Activated T-cell treated with anti-CD3 and anti-CD28 coated beads, Interleukin-2, amount 50 U/mL, for 72 hours (primary cell): ENCODE results near the gene MRPL16. TPM values are rescaled to one million over a fixed set of nuclear protein-coding genes. Genes with fewer than 3 reads are reported as not detected.
A peak's percentile ranks its signal among the peaks of the same experiment; 100 is the strongest.
"Not testable (repeated sequence)": the region's sequence is repeated elsewhere in the genome, so short reads cannot be mapped to it uniquely, and the experiment has no call there.

Experiments used
- ATAC-seq, 2 donors: fragments of 150-1000 bp; cut with Tn5 transposase; replicated peaks in 1 of 2; 2 replicates each; pipeline ENCODE4 v1.10.0; 2021; ENCODE audit warnings: moderate library complexity in 2 of 2, mild to moderate bottlenecking in 1 of 2
- DNase-seq, 2 donors: peaks; one replicate each; pipeline ENCODE4 v3.0.0; 2021 to 2022; ENCODE audit warnings: mixed read lengths in 1 of 2
- H3K27ac Mint-ChIP-seq: one replicate; pipeline ENCODE4 v1.8.0; 2022; ENCODE audit warnings: mild to moderate bottlenecking, moderate library complexity, mixed read lengths
- H3K27me3 Mint-ChIP-seq: one replicate; pipeline ENCODE4 v1.8.0; 2022; ENCODE audit warnings: low read depth, mixed read lengths
- H3K36me3 Mint-ChIP-seq, 2 donors: one replicate each; pipeline ENCODE4 v1.8.0; 2022; ENCODE audit warnings: mixed read lengths in 2 of 2, mild to moderate bottlenecking in 1 of 2; ENCODE audit not compliant: insufficient read depth in 2 of 2
- H3K4me1 Mint-ChIP-seq: one replicate; pipeline ENCODE4 v1.8.0; 2022; ENCODE audit warnings: low read depth, mixed read lengths
- H3K4me3 Mint-ChIP-seq, 2 donors: one replicate each; pipeline ENCODE4 v1.8.0; 2022; ENCODE audit warnings: mild to moderate bottlenecking in 2 of 2, mixed read lengths in 2 of 2, moderate library complexity in 2 of 2
- H3K9me3 Mint-ChIP-seq, 2 donors: one replicate each; pipeline ENCODE4 v1.8.0; 2022; ENCODE audit warnings: mixed read lengths in 2 of 2
- total RNA-seq, 2 donors: library from RNA; stranded (reverse); gene quantifications; one replicate each; pipeline ENCODE4 v1.2.3, GENCODE V29; 2022

MRPL16 gene
- total RNA-seq, 2 donors from 2014 or later: 53.8 to 58.0 TPM

DNA sequence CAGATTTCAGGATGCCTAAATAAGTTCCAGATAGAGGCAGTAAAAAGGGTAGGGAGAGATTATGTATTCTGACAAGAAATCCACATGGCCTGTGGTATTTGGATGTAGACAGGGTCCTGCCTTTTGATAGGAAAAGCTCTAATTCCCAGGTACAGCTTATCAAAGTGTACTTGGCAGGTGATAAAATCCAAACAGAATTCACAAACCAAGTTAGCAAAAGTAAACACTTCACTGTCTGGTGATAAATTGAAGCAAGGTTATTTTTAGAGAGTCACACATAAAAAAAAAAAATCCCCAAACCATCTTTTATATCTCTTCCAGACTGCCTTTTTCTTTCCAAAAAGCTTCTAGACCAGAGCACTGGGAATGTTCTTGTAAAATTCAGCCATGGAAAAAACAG is 29.0 kb upstream of the MRPL16 start:
- H3K9me3 Mint-ChIP-seq: no peaks in the 10 kb centered on the region
- no peak overlapping the region for H3K4me3 Mint-ChIP-seq
- peaks cover 8% of the 10 kb centered on the region for H3K27me3 Mint-ChIP-seq
- DNase-seq: no peak
- H3K36me3 Mint-ChIP-seq: no peaks in the 10 kb centered on the region
- no peaks in the 10 kb centered on the region for H3K4me1 Mint-ChIP-seq
- ATAC-seq: no peak
- no peak overlapping the region for H3K27ac Mint-ChIP-seq

DNA sequence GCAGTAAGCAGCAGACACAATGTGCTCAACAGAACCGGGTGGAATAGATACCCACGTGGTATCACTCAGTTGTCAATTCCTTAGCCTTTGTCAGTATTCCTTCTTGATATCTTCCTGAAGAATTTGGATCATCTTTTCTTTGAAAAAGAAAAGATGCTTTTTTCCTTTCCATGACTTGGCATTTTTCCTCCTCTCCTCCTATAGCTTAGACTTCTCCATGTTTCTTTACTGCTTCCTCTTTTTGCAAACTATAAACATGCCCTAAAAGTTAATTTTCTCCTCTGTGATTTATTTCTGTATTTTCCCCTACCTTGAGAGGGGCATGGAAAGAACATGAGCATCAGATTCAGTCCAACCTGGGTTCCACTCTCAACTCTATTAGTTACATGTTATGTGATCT is 23.0 kb upstream of the MRPL16 start:
- Mint-ChIP-seq H3K4me3 (no peak overlapping the region), H3K27me3 (peaks cover 8% of the 10 kb centered on the region), H3K4me1 (peaks cover 7% of the 10 kb centered on the region), H3K36me3 (no peaks in the 10 kb centered on the region), H3K9me3 (no peaks in the 10 kb centered on the region), H3K27ac (no peak overlapping the region)
- ATAC-seq (no peak), DNase-seq (no peak)

DNA sequence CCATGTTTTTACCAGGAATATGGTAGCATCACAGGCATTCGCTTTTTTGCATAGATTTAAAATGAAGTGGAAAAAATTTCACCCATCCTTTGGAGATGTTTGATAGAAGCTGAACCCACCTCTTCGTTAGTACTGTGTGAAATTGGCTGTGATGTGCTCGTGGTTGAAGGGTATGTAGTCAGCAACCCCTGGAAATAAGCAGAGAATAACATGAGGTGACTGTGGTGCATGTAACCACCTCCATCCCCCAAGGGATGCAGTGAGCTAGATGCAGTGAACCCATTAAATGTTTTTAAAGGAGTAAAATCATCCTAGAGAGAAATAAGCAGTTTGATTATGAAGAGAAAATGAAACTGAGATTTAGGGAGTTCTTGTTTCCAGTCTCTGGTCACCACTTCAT is 18.8 kb upstream of the MRPL16 start:
- ATAC-seq: no peak
- Mint-ChIP-seq H3K4me3 (peak overlapping the region in 1 of 2 donors; percentile 19), H3K27me3 (no peaks in the 10 kb centered on the region), H3K4me1 (peaks cover 7% of the 10 kb centered on the region), H3K36me3 (no peaks in the 10 kb centered on the region), H3K27ac (no peak overlapping the region), H3K9me3 (no peaks in the 10 kb centered on the region)
- DNase-seq: no peak

DNA sequence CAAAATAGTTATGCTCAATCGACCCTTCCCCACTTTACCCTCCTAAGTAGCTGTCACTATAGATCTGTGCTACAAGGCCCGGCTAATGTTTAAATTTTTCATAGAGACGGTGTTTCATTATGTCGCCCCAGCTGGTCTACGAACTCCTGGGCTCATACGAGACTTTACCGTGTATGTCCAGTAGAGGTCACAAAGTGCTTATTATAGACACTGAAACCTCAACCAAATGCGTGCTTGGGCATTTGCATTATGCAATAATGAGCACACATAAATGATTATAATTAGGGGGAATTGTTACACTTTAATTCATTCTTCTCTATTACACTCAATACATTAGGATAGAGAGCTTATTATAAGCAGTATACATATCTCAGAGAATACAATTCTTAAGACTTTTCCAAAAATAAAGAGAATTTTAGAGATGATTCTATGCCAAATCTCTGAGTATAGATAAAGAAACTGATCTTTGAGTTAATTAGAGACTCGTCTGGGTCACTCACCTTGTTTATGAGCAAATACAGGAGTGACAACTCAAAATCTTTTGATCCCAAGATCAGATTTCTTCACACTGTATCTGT is 12.5 kb upstream of the MRPL16 start:
- H3K4me1 Mint-ChIP-seq: peaks cover 5% of the 10 kb centered on the region
- DNase-seq (peak; percentile 23 to 27), ATAC-seq (peak; percentile 75 to 78)
- no peaks in the 10 kb centered on the region for H3K9me3 Mint-ChIP-seq
- no peak overlapping the region for H3K4me3 Mint-ChIP-seq
- H3K36me3 Mint-ChIP-seq: no peaks in the 10 kb centered on the region
- no peak overlapping the region for H3K27ac Mint-ChIP-seq
- H3K27me3 Mint-ChIP-seq: no peaks in the 10 kb centered on the region

DNA sequence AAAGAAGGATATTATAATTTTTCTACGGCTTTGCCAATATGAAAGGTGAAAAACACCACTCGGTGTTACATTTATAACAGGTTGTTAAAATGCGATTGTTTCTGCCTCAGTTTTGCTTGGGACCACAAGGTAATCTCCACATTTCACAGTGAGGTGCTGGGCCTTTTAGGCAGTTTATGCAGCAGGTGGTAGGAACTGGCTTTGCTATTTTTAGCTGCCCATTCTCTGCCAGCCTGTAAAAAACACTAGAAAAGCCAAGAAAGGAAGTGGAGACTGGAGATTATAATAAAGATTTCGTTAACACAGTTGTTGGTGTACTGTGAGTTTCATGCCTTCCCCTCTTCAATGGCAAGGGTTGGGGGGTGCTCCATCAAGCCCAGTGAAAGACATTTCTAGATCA is 8.0 kb upstream of the MRPL16 start:
- H3K4me3 Mint-ChIP-seq: no peak overlapping the region
- no peaks in the 10 kb centered on the region for H3K9me3 Mint-ChIP-seq
- no peak overlapping the region for H3K27ac Mint-ChIP-seq
- DNase-seq (no peak), ATAC-seq (no peak)
- H3K27me3 Mint-ChIP-seq: no peaks in the 10 kb centered on the region
- H3K4me1 Mint-ChIP-seq: peaks cover 13% of the 10 kb centered on the region
- no peaks in the 10 kb centered on the region for H3K36me3 Mint-ChIP-seq

DNA sequence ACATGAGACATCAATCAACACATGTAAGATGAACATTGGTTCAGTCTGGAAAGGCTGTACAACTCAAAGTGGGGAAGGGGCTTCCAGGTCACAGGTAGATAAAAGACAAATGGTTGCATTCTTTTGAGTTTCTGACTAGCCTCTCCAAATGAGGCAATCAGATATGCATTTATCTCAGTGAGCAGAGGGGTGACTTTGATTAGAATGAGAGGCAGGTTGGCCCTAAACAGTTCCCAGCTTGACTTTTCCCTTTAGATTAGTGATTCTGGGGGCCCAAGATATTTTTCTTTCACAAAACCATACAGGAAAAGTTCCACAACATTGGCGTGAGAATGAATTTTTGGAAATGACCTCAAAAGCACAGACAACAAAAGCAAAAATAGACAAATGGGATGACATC is 5.9 kb upstream of the MRPL16 start:
- not testable (repeated sequence) for H3K4me3 Mint-ChIP-seq, H3K36me3 Mint-ChIP-seq, ATAC-seq, H3K9me3 Mint-ChIP-seq, H3K27ac Mint-ChIP-seq, DNase-seq, H3K27me3 Mint-ChIP-seq
- peaks cover 10% of the 10 kb centered on the region for H3K4me1 Mint-ChIP-seq

DNA sequence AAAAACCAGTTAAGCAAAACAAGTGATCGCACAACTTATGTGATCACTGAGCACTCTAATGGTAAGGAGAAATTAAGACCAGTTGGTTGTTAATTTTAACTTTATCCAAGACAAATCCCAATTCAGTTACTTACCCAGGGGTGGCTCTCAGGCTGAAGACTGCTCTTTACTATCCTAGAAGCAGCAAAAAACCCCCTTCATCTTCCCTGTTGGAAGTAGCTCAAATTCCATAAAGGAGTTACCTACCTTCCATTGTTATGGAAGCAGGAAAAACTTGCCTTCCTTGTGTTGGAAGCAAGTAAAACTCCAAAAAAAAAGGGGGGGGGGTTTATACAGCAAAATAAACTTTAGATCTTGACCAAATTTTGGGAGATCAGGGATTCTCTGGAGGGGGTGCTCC is 5.2 kb upstream of the MRPL16 start:
- Mint-ChIP-seq H3K4me1 (peaks cover 17% of the 10 kb centered on the region), H3K27me3 (no peaks in the 10 kb centered on the region), H3K27ac (no peak overlapping the region), H3K4me3 (no peak overlapping the region), H3K9me3 (peaks cover 0 to 3% of the 10 kb centered on the region in 2 donors), H3K36me3 (peaks cover 2 to 4% of the 10 kb centered on the region in 2 donors)
- DNase-seq (no peak), ATAC-seq (no peak)

DNA sequence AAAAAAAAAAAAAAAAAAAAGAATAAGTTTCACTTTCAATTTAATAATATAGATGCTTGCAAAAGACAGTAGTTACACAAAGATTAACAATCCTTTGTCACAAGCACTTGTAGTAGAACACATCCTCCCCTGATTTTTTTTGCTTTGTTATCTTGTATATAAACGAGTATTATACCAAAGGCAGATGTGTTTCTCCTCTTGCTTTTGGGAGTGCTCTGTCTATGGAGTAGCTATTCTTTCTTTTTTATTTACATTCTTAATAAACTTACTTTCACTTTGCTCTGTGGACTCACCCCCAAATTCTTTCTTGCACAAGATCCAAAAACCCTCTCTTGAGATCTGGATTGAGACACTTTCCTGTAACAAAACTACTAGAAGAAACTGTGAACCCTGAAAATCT is 3.4 kb upstream of the MRPL16 start:
- peak overlapping the region; percentile 39 for H3K27ac Mint-ChIP-seq

DNA sequence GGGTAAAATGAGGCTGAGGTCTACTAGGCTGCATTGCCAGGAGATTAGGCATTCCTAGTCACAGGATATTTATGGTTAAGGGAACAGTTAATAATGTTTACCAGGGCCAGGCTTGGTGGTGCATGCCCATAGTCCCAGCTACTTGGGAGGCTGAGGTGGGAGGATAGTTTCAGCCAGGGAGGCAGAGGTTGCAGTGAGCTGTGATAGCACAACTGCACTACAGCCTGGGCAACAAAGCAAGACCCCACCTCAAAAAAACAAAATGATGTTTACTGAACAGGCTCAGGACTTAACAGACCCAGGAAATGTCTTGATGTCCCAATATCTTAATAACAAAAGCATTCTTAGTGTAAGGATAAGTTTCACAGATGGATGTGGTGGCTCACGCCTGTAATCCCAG is 2.8 kb upstream of the MRPL16 start:
- Mint-ChIP-seq H3K27me3 (no peaks in the 10 kb centered on the region), H3K9me3 (peaks cover 0 to 3% of the 10 kb centered on the region in 2 donors), H3K27ac (no peak overlapping the region), H3K36me3 (peaks cover 2 to 5% of the 10 kb centered on the region in 2 donors), H3K4me3 (no peak overlapping the region), H3K4me1 (peaks cover 32% of the 10 kb centered on the region)
- ATAC-seq: no peak
- DNase-seq: no peak

More for the DNA sequence above, 3.4 kb upstream of the MRPL16 start:
- no peak for ATAC-seq
- H3K4me1 Mint-ChIP-seq: peaks cover 26% of the 10 kb centered on the region
- H3K36me3 Mint-ChIP-seq: peaks cover 2 to 5% of the 10 kb centered on the region in 2 donors
- H3K4me3 Mint-ChIP-seq: peak overlapping the region; percentile 4 to 62
- peaks cover 0 to 3% of the 10 kb centered on the region in 2 donors for H3K9me3 Mint-ChIP-seq
- DNase-seq: no peak
- H3K27me3 Mint-ChIP-seq: no peaks in the 10 kb centered on the region

DNA sequence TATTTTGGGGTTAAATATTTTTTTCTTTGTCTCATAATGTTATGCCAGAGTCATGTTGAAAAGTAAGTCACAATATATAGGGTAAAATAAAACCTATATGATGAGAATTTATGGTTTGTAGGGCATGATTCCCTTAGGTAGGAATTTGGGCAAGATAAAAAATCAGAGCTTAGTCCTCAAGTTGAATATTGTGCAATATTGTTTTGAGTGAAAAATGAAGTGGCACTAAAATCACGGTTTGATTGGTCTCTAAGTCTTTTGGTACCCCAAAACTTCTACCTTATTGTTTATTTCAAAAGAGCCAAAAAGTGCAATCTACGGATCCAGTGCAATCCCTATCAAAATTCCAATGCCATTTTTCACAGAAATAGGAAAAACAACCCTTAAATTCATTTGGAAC is 1.6 kb upstream of the MRPL16 start:
- no peak for ATAC-seq
- Mint-ChIP-seq H3K36me3 (peaks cover 2 to 5% of the 10 kb centered on the region in 2 donors), H3K27me3 (no peaks in the 10 kb centered on the region), H3K27ac (no peak overlapping the region), H3K4me3 (no peak overlapping the region), H3K9me3 (peaks cover 0 to 3% of the 10 kb centered on the region in 2 donors), H3K4me1 (peaks cover 34% of the 10 kb centered on the region)
- no peak for DNase-seq

DNA sequence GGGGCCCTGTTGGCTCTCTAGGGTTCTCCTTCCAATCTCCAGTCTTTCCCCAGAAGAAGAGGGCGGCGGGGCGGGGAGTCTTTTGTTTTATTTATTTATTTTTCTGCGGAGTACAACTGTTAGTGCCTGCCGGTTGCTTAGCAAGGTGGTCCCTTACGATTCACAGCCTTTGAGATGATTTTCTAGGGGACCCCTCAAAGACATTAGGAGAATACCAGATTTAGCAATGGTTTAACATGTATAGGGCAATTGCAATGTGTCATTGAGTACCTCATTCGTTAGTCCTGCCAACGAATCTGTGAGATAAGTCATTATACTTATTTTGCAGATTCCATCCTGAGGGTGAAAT is 307 bp upstream of the MRPL16 start:
- Mint-ChIP-seq H3K9me3 (peaks cover 0 to 3% of the 10 kb centered on the region in 2 donors), H3K36me3 (peaks cover 5 to 12% of the 10 kb centered on the region in 2 donors), H3K27me3 (no peaks in the 10 kb centered on the region), H3K4me3 (peak overlapping the region; percentile 94 to 95), H3K27ac (peak overlapping the region; percentile 96), H3K4me1 (peaks cover 34% of the 10 kb centered on the region)
- DNase-seq: no peak
- no peak for ATAC-seq

DNA sequence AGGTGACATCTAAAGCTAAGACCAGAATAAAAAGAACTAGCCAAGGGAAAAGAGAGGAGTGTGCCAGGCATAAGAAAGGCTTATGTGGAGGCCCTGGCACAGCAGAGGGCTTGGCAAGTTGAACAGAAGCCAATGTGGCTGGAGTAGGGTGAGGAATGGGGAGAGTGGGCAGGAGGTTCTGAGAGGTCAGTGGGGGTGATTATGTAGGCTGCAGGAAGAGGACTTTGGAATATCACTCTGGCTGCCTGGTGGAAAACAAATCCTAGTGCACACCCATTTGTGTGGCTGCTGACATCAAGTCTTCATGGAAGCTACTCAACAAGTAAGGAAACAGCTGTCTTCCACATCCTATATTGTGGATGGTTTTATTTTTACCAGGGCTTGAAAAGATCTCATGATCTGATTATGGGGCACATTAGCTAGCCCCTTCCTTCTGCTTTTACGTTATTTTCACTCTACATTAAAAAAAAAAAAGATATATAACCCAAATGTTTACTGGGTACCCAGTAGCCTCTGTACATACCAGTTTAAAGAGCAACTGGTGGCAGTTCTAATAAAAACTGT is 3.4 kb downstream of the MRPL16 start:
- Mint-ChIP-seq H3K4me3 (no peak overlapping the region), H3K36me3 (peaks cover 5 to 12% of the 10 kb centered on the region in 2 donors)
- no peak for ATAC-seq

DNA sequence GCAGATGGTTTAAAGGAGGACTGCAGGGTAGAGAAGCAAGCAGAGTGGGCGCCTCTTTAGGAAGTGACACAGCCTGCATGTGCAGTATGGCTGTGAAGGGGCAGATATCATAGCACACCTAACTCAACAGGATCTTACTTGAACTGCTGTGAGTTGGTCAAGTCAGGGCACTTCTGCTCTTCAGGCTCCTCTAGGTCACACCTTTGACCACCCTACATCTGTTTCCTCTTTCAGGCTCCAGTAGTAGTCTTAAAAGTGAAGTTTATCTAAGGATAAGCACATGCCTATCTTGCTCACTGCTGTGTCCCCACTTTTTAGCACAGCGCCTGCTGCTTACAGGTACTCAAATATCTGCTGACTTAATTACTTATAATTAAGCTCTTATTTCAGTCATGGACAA is 6.5 kb downstream of the MRPL16 start:
- DNase-seq: no peak
- no peak for ATAC-seq
- Mint-ChIP-seq H3K27ac (no peak overlapping the region), H3K36me3 (peaks cover 3 to 7% of the 10 kb centered on the region in 2 donors), H3K27me3 (no peaks in the 10 kb centered on the region), H3K4me1 (peaks cover 9% of the 10 kb centered on the region), H3K9me3 (no peaks in the 10 kb centered on the region), H3K4me3 (no peak overlapping the region)

More for the DNA sequence above, 3.4 kb downstream of the MRPL16 start:
- H3K4me1 Mint-ChIP-seq: peaks cover 27% of the 10 kb centered on the region
- H3K9me3 Mint-ChIP-seq: peaks cover 0 to 3% of the 10 kb centered on the region in 2 donors
- peak overlapping the region; percentile 77 for H3K27ac Mint-ChIP-seq
- no peak for DNase-seq
- no peaks in the 10 kb centered on the region for H3K27me3 Mint-ChIP-seq

DNA sequence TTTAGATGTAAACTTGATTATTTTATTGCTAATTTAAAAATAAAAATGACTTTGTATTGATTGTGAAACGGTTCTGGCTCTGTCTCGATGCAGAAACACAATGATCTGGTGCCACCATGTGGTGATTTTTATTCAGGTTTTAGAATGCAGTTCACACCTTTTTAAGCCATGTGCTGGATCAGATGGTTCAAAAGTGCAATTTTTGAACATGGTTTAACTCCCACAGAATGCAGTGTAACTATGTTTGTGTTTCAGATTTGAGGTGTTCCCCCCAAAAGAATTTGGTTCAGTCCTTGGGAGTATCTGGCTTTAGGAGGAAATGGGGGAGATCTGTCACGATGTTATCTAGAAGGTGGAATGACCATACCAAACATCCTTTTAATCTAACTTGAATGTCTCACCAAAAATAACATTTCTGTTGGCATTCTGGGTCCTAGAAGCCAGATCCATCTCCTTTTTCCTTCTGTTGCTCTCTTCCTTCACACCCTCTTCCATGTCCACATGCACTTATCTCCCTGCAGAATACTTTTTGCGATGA is 7.9 kb downstream of the MRPL16 start:
- ATAC-seq (peak; percentile 67 to 73), DNase-seq (peak; percentile 35 to 52)
- H3K36me3 Mint-ChIP-seq: peaks cover 3 to 7% of the 10 kb centered on the region in 2 donors
- H3K27ac Mint-ChIP-seq: no peak overlapping the region
- H3K27me3 Mint-ChIP-seq: no peaks in the 10 kb centered on the region
- H3K9me3 Mint-ChIP-seq: no peaks in the 10 kb centered on the region
- no peaks in the 10 kb centered on the region for H3K4me1 Mint-ChIP-seq
- H3K4me3 Mint-ChIP-seq: no peak overlapping the region
